Measurements from ENCODE around the gene NPVF. TPM values are rescaled to one million over a fixed set of nuclear protein-coding genes. Genes with fewer than 3 reads are reported as not detected.

The NPVF gene
- total and polyA plus RNA-seq, 2 of the 4 experiments (the other 2 are of a cell fraction): not detected

DNA sequence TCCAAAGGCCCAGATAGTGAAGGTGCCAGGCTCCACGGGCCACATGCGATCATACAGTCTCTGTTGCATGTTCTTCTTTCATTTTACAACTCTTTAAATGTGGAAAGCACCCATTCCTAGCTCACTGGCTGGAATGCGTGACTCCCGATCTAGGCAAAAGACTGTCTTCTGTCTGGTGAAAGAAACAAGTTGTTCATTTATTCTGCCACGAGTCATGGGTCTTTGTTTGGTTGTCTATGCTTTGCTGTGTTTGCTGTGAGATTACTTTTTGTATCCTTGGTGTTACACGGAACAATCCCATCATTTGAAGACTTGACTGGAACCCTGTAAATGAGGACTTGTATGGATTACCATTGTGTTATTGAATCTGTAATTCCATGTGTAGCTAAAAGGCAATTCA is 41.9 kb downstream of the NPVF start:
- Histone ChIP-seq H4K20me1 (ENCODE audit: insufficient read depth, low read length) (no peaks in the 10 kb centered on the region), H3K14ac (replicated peaks; ENCODE audit: low read depth, low read length) (no peak overlapping the region), H4K91ac (ENCODE audit: insufficient read depth, low read depth, low read length) (no peak overlapping the region), H3K27ac (ENCODE audit: insufficient read depth, low read length) (no peak overlapping the region), H2BK120ac (ENCODE audit: low read depth, low read length) (no peak overlapping the region), H2BK15ac (ENCODE audit: low read depth, low read length) (no peak overlapping the region), H3K4me2 (ENCODE audit: low read depth, low read length) (no peak overlapping the region), H2BK20ac (ENCODE audit: low read depth, low read length) (no peak overlapping the region), H3K18ac (ENCODE audit: low read depth, low read length) (no peak overlapping the region), H3K4me3 (ENCODE audit: insufficient read depth, low read depth, low read length) (no peak overlapping the region), H3K36me3 (ENCODE audit: control insufficient read depth, insufficient read depth, low read length) (no peaks in the 10 kb centered on the region), H2AK9ac (replicated peaks; ENCODE audit: low read depth, low read length, poor library complexity) (no peak overlapping the region), H2BK5ac (ENCODE audit: low read depth, low read length, poor library complexity, severe bottlenecking) (no peak overlapping the region), H4K5ac (ENCODE audit: low read depth, low read length) (no peak overlapping the region), H2AFZ (replicated peaks; ENCODE audit: low read length, poor library complexity) (no peak overlapping the region), H3K9me3 (ENCODE audit: control insufficient read depth, insufficient read depth, low read length) (no peaks in the 10 kb centered on the region), H3K56ac (ENCODE audit: extremely low read depth, insufficient read depth, low read length) (no peak overlapping the region), H3K9ac (ENCODE audit: low read depth, low read length) (no peak overlapping the region), H3K9me1 (ENCODE audit: insufficient read depth, low read length) (no peaks in the 10 kb centered on the region; the same call in 1 of the 2 replicates), H3K23ac (ENCODE audit: low read depth, low read length) (no peak overlapping the region), H3K4me1 (ENCODE audit: control insufficient read depth, insufficient read depth, low read length) (no peaks in the 10 kb centered on the region), H4K8ac (ENCODE audit: low read depth in 2 of 2, low read length in 2 of 2) (no peak overlapping the region), H2AK5ac (ENCODE audit: low read depth, low read length) (no peak overlapping the region), H3K4ac (ENCODE audit: low read depth, low read length) (no peak overlapping the region), H3K79me1 (ENCODE audit: low read depth in 1 of 2, low read length in 2 of 2) (no peaks in the 10 kb centered on the region), H3K27me3 (ENCODE audit: control insufficient read depth, insufficient read depth, low read length) (peaks cover 11% of the 10 kb centered on the region)
- in situ Hi-C loops (cut with MboI; ENCODE audit: low sequenced_read_pairs) (no loop called here), dilution Hi-C loops (cut with HindIII; ENCODE audit: low sequenced_read_pairs, unreplicated experiment) (no loop called here), intact Hi-C loops (cut with micrococcal nuclease) (no loop called here)
- no TSS peak for BruUV-seq (replicated peaks)
- POLR2A ChIA-PET (ENCODE audit: unreplicated experiment): no interaction called here
- TF ChIP-seq BHLHE40 (IDR thresholded peaks at IDR 0.05; ENCODE audit: low read depth, low read length) (no peak), MXI1 (IDR thresholded peaks at IDR 0.05; ENCODE audit: borderline replicate concordance, low read depth, low read length) (no peak), RFX5 (IDR thresholded peaks at IDR 0.05; ENCODE audit: low read depth, low read length) (no peak), SMC3 (IDR thresholded peaks at IDR 0.05; ENCODE audit: low read depth, low read length) (no peak), RCOR1 (IDR thresholded peaks at IDR 0.05; ENCODE audit: insufficient replicate concordance, low read length) (no peak), MAZ (IDR thresholded peaks at IDR 0.05; ENCODE audit: borderline replicate concordance, low read depth, low read length) (no peak), CEBPB (IDR thresholded peaks at IDR 0.05; ENCODE audit: low read depth, low read length) (no peak), MAFK (IDR thresholded peaks at IDR 0.05; ENCODE audit: low read depth, low read length) (no peak), POLR2A (IDR thresholded peaks at IDR 0.05; ENCODE audit: low read depth, low read length) (no peak), CHD1 (IDR thresholded peaks at IDR 0.05; ENCODE audit: low read depth, low read length) (no peak)
- TF ChIP-seq, protein P1, sequence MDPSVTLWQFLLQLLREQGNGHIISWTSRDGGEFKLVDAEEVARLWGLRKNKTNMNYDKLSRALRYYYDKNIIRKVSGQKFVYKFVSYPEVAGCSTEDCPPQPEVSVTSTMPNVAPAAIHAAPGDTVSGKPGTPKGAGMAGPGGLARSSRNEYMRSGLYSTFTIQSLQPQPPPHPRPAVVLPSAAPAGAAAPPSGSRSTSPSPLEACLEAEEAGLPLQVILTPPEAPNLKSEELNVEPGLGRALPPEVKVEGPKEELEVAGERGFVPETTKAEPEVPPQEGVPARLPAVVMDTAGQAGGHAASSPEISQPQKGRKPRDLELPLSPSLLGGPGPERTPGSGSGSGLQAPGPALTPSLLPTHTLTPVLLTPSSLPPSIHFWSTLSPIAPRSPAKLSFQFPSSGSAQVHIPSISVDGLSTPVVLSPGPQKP (IDR thresholded peaks at IDR 0.05; ENCODE audit: borderline replicate concordance, low read depth, low read length): no peak
- TF ChIP-seq, protein P2, sequence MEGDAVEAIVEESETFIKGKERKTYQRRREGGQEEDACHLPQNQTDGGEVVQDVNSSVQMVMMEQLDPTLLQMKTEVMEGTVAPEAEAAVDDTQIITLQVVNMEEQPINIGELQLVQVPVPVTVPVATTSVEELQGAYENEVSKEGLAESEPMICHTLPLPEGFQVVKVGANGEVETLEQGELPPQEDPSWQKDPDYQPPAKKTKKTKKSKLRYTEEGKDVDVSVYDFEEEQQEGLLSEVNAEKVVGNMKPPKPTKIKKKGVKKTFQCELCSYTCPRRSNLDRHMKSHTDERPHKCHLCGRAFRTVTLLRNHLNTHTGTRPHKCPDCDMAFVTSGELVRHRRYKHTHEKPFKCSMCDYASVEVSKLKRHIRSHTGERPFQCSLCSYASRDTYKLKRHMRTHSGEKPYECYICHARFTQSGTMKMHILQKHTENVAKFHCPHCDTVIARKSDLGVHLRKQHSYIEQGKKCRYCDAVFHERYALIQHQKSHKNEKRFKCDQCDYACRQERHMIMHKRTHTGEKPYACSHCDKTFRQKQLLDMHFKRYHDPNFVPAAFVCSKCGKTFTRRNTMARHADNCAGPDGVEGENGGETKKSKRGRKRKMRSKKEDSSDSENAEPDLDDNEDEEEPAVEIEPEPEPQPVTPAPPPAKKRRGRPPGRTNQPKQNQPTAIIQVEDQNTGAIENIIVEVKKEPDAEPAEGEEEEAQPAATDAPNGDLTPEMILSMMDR (conservative IDR thresholded peaks at IDR 0.05; ENCODE audit: low read depth, low read length): no peak
- TF ChIP-seq, protein P3, sequence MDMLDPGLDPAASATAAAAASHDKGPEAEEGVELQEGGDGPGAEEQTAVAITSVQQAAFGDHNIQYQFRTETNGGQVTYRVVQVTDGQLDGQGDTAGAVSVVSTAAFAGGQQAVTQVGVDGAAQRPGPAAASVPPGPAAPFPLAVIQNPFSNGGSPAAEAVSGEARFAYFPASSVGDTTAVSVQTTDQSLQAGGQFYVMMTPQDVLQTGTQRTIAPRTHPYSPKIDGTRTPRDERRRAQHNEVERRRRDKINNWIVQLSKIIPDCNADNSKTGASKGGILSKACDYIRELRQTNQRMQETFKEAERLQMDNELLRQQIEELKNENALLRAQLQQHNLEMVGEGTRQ (IDR thresholded peaks at IDR 0.05; ENCODE audit: low read depth, low read length): no peak
- ATAC-seq (ENCODE audit: low read depth) (no peak), DNase-seq (no peak)
- 43% methylated on average over 3 of the region's 6 CpGs; no CpG with 5 or more reads in 1 of the 2 experiments for WGBS, 2 experiments (ENCODE audit: extremely low coverage in 2 of 2, insufficient read length in 1 of 2)
- CTCF ChIA-PET: interaction anchor here (1.8 kb wide), 1 partner anchor 31 kb away, joined by 7 read pairs; no protein-coding TSS in a partner anchor

Data from IMR-90 (cell line).